Colonic mucosa (tissue), 4 donors: ENCODE measurements around the gene PLCG1. TPM values are rescaled to one million over a fixed set of nuclear protein-coding genes. Genes with fewer than 3 reads are reported as not detected.

Experiments used
- DNase-seq: peaks from one replicate; pipeline ENCODE4 v3.0.0-alpha.2; 2020
- H3K27ac ChIP-seq: fragments of 200-600 bp; one replicate; pipeline ENCODE4 v1.8.0; 2021
- H3K27me3 ChIP-seq: fragments of 200-600 bp; one replicate; pipeline ENCODE4 v1.8.0; 2021
- H3K36me3 ChIP-seq: fragments of 200-600 bp; one replicate; pipeline ENCODE4 v1.8.0; 2021
- H3K4me1 ChIP-seq: fragments of 200-600 bp; one replicate; pipeline ENCODE4 v1.8.0; 2021; ENCODE audit warnings: mild to moderate bottlenecking
- H3K4me3 ChIP-seq: fragments of 200-600 bp; one replicate; pipeline ENCODE4 v1.8.0; 2021
- H3K9ac ChIP-seq, 2 donors: one replicate each; pipeline ENCODE4 v1.7.0; 2013; ENCODE audit warnings: control low read depth in 2 of 2, low read depth in 2 of 2, low read length in 2 of 2
- H3K9me3 ChIP-seq: fragments of 200-600 bp; one replicate; pipeline ENCODE4 v1.8.0; 2021
- CTCF ChIP-seq: fragments of 200-600 bp; IDR thresholded peaks from one replicate; pipeline ENCODE4 v1.8.0; 2022; ENCODE audit warnings: antibody characterized with exemption, mild to moderate bottlenecking
- intact Hi-C: fragments of 100-400 bp; cut with DNase I; formaldehyde crosslinking; loops from one replicate; pipeline ENCODE4 v1.14.1; 2022
- total RNA-seq, 2 donors: library from RNA; stranded (reverse); fragmentation: NEBNext Ultra II Directional in 1 of 2; extraction: Animal tissue kit (Norgen Biotek cat#: 25700) in 1 of 2; gene quantifications; one replicate each; pipeline ENCODE4 v1.2.1, GENCODE V29; 2021
- donor health status: healthy.
- donor health status: DM: no; HTN: no; CAD: no.
- donor health status: DM: no; HTN: no; CAD: no.

PLCG1 gene
- total RNA-seq, 2 donors from 2014 or later = 57.3 to 67.4 TPM

GRCh38 chr20:41175201-41175651, 37.9 kb downstream of the PLCG1 start:
- no peaks in the 10 kb centered on the region for H3K4me1 ChIP-seq
- peaks cover 5% of the 10 kb centered on the region for H3K36me3 ChIP-seq
- H3K27me3 ChIP-seq = no peaks in the 10 kb centered on the region
- no peak for TF ChIP-seq CTCF
- no peaks in the 10 kb centered on the region for H3K9me3 ChIP-seq
- no peak overlapping the region for H3K9ac ChIP-seq
- no peak overlapping the region for H3K27ac ChIP-seq
- DNase-seq = no peak
- H3K4me3 ChIP-seq = no peak overlapping the region
- intact Hi-C loops = no loop called here

- H3K27me3 ChIP-seq = no peaks in the 10 kb centered on the region
- no peak overlapping the region for H3K4me3 ChIP-seq
- DNase-seq = no peak
- no peak overlapping the region for H3K27ac ChIP-seq
- H3K4me1 ChIP-seq = no peaks in the 10 kb centered on the region
- peaks cover 5% of the 10 kb centered on the region for H3K36me3 ChIP-seq
- intact Hi-C loops = no loop called here
- H3K9me3 ChIP-seq = no peaks in the 10 kb centered on the region
- TF ChIP-seq CTCF = no peak
- no peak overlapping the region for H3K9ac ChIP-seq
Measured at GRCh38 chr20:41175727-41176330, 38.5 kb downstream of the PLCG1 start.

GRCh38 chr20:41176711-41177552, 39.6 kb downstream of the PLCG1 start:
- no peaks in the 10 kb centered on the region for H3K9me3 ChIP-seq
- H3K36me3 ChIP-seq = peaks cover 5% of the 10 kb centered on the region
- no peak overlapping the region for H3K4me3 ChIP-seq
- no peak for DNase-seq
- no peak for TF ChIP-seq CTCF
- no peak overlapping the region for H3K9ac ChIP-seq
- H3K27ac ChIP-seq = no peak overlapping the region
- H3K27me3 ChIP-seq = no peaks in the 10 kb centered on the region
- no peaks in the 10 kb centered on the region for H3K4me1 ChIP-seq
- intact Hi-C loops = no loop called here

- H3K27me3 ChIP-seq = no peaks in the 10 kb centered on the region
- no peak overlapping the region for H3K4me3 ChIP-seq
- TF ChIP-seq CTCF = no peak
- no peaks in the 10 kb centered on the region for H3K9me3 ChIP-seq
- H3K9ac ChIP-seq = no peak overlapping the region
- H3K27ac ChIP-seq = no peak overlapping the region
- H3K36me3 ChIP-seq = peaks cover 5% of the 10 kb centered on the region
- intact Hi-C loops = no loop called here
- DNase-seq = no peak
- no peaks in the 10 kb centered on the region for H3K4me1 ChIP-seq
Measured at GRCh38 chr20:41177636-41178035, 40.3 kb downstream of the PLCG1 start.

- no peaks in the 10 kb centered on the region for H3K27me3 ChIP-seq
- H3K9me3 ChIP-seq = no peaks in the 10 kb centered on the region
- DNase-seq = no peak
- H3K9ac ChIP-seq = no peak overlapping the region
- no peaks in the 10 kb centered on the region for H3K4me1 ChIP-seq
- H3K4me3 ChIP-seq = no peak overlapping the region
- no peak for TF ChIP-seq CTCF
- H3K27ac ChIP-seq = no peak overlapping the region
- peaks cover 5% of the 10 kb centered on the region for H3K36me3 ChIP-seq
- intact Hi-C loops = no loop called here
Measured at GRCh38 chr20:41178495-41178894, 41.2 kb downstream of the PLCG1 start.
